Mucosa of descending colon (tissue), 3 donors: ENCODE results near the gene TRHDE. TPM values are rescaled to one million over a fixed set of nuclear protein-coding genes. Genes with fewer than 3 reads are reported as not detected.

Experiments used
- ATAC-seq: fragments of 200-7000 bp; cut with Tn5 transposase; one replicate; pipeline ENCODE4 v1.9.1; 2020; ENCODE audit warnings: mild to moderate bottlenecking, moderate library complexity
- DNase-seq, 3 donors: peaks; one replicate each; pipeline ENCODE4 v3.0.0-alpha.2; 2020
- H3K36me3 ChIP-seq: fragments of 200-600 bp; one replicate; pipeline ENCODE4 v1.8.0; 2021; ENCODE audit warnings: low read depth, mild to moderate bottlenecking
- H3K4me1 ChIP-seq: fragments of 200-600 bp; one replicate; pipeline ENCODE4 v1.8.0; 2021; ENCODE audit warnings: low read depth, mild to moderate bottlenecking
- H3K4me3 ChIP-seq: fragments of 200-600 bp; one replicate; pipeline ENCODE4 v1.8.0; 2021; ENCODE audit warnings: mild to moderate bottlenecking
- H3K9me3 ChIP-seq: fragments of 200-600 bp; one replicate; pipeline ENCODE4 v1.8.0; 2021; ENCODE audit warnings: mild to moderate bottlenecking
- intact Hi-C, 2 donors: fragments of 100-400 bp; cut with DNase I in 1 of 2; cut with micrococcal nuclease in 1 of 2; formaldehyde crosslinking; loops; one replicate each; pipeline versions ENCODE4 v1.11.0 to v1.11.1; 2022; cut with DNase I, micrococcal nuclease
- total RNA-seq, 3 donors: library from RNA; stranded (reverse); fragmentation: NEBNext Ultra II Directional in 2 of 3; extraction: Animal tissue kit (Norgen Biotek cat#: 25700) in 2 of 3; gene quantifications; one replicate each; pipeline versions ENCODE4 v1.2.1 to v1.2.4, GENCODE V29; 2021 to 2023
- TF ChIP-seq, protein P1 (sequence below): fragments of 200-600 bp; IDR thresholded peaks from one replicate; pipeline ENCODE4 v1.8.0; 2022; ENCODE audit warnings: antibody characterized with exemption, mild to moderate bottlenecking
- donor health status: DM: no; HTN: no; CAD: no; lungs with moderate emphysema.
- donor health status: DM: no; HTN: no; CAD: no.
- donor health status: DM: no; HTN: yes; CAD: no.

TRHDE gene
- total RNA-seq, 3 donors from 2014 or later, result 4.7 to 11.2 (median 6.2) TPM

DNA sequence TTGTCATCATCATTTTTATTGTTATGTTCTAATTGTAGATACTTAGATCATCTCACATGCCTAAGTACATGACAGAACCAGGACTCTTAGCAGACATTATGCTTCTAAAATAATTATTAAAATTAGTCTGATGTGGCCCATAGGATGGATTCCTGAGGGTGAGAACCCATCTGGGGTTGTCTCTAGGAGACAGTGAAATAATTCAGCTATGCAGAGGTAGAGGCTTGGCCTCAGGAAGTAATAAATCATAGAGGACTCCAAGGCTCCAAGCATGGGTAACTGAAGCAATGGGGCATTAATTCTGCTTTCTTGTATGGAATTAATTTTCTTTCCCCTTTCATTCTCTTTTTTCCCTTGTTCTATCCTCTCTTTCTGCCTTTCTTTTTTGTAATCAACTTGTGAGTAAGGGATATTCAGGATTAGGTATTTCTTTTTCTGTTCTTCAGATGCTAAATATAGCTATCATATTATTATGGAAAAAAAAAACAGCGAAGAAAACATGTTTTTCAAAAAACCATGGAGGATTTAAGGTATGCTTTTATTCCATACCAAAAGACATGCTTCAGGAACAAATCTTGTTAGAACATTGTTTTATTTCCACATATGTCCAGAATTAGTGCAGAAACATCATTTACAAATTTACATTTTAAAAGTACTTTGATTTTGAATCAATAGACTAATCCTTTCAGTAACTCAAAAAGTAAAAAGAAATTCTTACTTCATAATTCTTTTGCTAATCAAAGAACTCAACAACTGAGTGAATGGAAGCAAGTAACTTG lies 263.2 kb downstream of the TRHDE start:
- intact Hi-C loops, result no loop called here
- DNase-seq, result no peak
- Histone ChIP-seq H3K36me3 (no peaks in the 10 kb centered on the region), H3K4me3 (no peak overlapping the region), H3K4me1 (no peaks in the 10 kb centered on the region), H3K9me3 (no peaks in the 10 kb centered on the region)
- TF ChIP-seq, protein P1, sequence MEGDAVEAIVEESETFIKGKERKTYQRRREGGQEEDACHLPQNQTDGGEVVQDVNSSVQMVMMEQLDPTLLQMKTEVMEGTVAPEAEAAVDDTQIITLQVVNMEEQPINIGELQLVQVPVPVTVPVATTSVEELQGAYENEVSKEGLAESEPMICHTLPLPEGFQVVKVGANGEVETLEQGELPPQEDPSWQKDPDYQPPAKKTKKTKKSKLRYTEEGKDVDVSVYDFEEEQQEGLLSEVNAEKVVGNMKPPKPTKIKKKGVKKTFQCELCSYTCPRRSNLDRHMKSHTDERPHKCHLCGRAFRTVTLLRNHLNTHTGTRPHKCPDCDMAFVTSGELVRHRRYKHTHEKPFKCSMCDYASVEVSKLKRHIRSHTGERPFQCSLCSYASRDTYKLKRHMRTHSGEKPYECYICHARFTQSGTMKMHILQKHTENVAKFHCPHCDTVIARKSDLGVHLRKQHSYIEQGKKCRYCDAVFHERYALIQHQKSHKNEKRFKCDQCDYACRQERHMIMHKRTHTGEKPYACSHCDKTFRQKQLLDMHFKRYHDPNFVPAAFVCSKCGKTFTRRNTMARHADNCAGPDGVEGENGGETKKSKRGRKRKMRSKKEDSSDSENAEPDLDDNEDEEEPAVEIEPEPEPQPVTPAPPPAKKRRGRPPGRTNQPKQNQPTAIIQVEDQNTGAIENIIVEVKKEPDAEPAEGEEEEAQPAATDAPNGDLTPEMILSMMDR, result no peak
- ATAC-seq, result no peak

DNA sequence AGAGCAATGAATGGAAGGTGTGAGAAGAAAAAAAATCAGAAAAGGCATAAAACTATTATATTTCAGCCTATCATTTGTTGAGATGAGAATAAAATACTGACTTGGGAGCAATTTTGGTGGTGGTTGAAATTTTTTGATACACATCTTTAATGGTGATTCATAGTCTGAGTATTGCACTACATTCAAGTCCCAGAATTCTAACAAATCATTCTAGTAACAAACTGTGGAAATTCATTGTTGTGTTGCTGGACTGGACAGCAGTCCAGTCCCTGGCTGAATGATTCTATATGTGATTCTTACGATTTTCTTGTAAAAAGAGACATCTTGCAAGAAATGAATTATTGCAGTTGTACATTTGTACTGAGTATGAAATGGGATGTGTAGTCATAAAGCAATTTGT lies 268.6 kb downstream of the TRHDE start:
- H3K4me1 ChIP-seq, result no peaks in the 10 kb centered on the region

DNA sequence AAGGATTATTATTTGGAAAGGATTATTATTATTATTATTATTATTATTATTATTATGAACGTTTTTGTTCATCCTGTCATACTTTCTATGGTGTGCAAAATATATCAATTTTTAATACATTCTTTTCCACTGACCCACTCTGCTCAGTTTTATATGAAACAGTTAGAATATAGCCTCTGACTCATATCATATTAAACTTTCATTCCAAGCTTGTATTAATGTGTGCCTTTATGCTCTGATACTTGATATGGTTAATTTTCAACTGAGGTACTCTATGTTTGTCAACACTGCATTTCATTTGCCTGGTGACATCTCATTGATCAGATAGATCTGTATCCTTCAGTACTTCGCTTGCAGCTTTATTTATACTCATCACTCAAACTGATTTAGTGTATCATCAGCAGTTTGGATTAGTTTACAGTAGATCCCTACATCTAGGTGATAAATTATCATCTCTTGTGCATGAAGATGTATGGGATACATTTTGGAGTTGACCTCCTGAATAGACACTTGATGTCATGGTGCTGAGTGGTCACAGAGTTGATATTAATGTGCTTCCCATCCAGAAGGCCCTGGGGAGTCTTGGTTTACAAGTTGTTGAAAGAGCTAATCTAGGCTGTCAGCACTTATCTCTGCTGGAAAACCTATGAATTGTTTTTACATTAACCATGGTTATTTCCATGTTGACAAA lies 271.8 kb downstream of the TRHDE start:
- Histone ChIP-seq H3K4me1 (no peaks in the 10 kb centered on the region), H3K9me3 (no peaks in the 10 kb centered on the region), H3K36me3 (no peaks in the 10 kb centered on the region), H3K4me3 (no peak overlapping the region)
- intact Hi-C loops, result no loop called here
- TF ChIP-seq, protein P1, result no peak
- ATAC-seq, result no peak
- DNase-seq, result no peak

More for the DNA sequence above, 268.6 kb downstream of the TRHDE start:
- H3K36me3 ChIP-seq, result no peaks in the 10 kb centered on the region
- ATAC-seq, result no peak
- intact Hi-C loops, result no loop called here
- TF ChIP-seq, protein P1, result no peak
- H3K9me3 ChIP-seq, result no peaks in the 10 kb centered on the region
- no peak for DNase-seq
- no peak overlapping the region for H3K4me3 ChIP-seq

DNA sequence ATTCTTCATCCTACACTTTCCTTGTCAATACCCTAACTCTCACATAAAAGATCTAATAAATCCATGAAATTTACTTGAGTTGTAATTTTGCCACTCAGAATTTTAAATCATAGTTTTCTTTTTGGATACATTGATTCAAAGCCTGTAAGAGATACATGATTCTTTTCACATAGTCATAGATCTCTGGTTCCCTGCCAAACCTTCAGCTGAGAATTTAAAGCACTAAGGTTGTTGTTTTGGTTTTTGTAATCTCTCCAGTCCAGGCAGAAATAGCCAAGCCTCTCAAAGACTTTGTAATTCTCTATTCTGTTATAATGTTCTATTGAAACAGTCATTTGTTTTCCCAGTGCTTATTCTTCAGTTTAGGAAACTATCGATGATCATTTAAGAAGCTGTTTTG lies 273.9 kb downstream of the TRHDE start:
- H3K4me3 ChIP-seq, result no peak overlapping the region
- TF ChIP-seq, protein P1, result no peak
- intact Hi-C loops, result no loop called here
- ATAC-seq, result no peak
- DNase-seq, result no peak
- H3K9me3 ChIP-seq, result no peaks in the 10 kb centered on the region
- H3K36me3 ChIP-seq, result no peaks in the 10 kb centered on the region
- H3K4me1 ChIP-seq, result no peaks in the 10 kb centered on the region

DNA sequence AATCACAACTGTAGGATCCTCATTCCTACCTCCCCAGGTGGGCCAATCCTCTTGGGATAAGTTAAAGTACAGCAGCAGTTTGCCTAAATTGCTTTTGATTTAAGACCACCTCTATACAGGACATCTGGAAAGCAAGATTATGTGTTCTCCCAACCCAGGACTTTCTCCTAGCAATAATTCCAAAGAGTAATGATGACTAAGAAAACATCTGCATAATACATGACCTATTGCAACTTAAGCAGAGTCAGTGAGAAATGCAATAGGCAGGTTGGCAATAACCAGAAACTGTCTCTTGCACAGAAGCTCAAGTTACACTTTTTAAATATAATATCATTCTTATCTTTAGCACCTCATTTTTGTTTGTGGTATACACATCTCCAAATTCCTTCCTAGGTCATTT lies 275.4 kb downstream of the TRHDE start:
- Histone ChIP-seq H3K4me1 (no peaks in the 10 kb centered on the region), H3K9me3 (no peaks in the 10 kb centered on the region), H3K36me3 (no peaks in the 10 kb centered on the region), H3K4me3 (no peak overlapping the region)
- DNase-seq (no peak), ATAC-seq (no peak)
- intact Hi-C loops, result no loop called here
- TF ChIP-seq, protein P1, result no peak
